Prostate gland (tissue), 2 donors: ENCODE measurements around the gene FBXW12. TPM values are rescaled to one million over a fixed set of nuclear protein-coding genes. Genes with fewer than 3 reads are reported as not detected.

ENCODE experiments used
- DNase-seq: peaks from one replicate; pipeline ENCODE4 v3.0.0-alpha.2; 2019; ENCODE audit warnings: low spot score
- H3K27ac ChIP-seq, 2 donors: fragments of 200-600 bp; sonication (generic); 2 replicates each; pipeline ENCODE4 v1.5.1; 2017 to 2019
- H3K27me3 ChIP-seq: fragments of 200-600 bp; sonication (generic); replicated peaks from 2 replicates; pipeline ENCODE4 v1.5.1; 2019; ENCODE audit not compliant: insufficient read depth
- H3K36me3 ChIP-seq, 2 donors: fragments of 200-600 bp; sonication (generic); 1 replicate in 1 of 2; 2 replicates in 1 of 2; pipeline versions ENCODE4 v1.5.1 to v1.8.1; 2017 to 2019
- H3K4me1 ChIP-seq: fragments of 200-600 bp; sonication (generic); replicated peaks from 2 replicates; pipeline ENCODE4 v1.5.1; 2019
- H3K4me3 ChIP-seq, 2 donors: fragments of 200-600 bp; sonication (generic); 2 replicates each; pipeline ENCODE4 v1.5.1; 2017 to 2019
- H3K9me3 ChIP-seq: fragments of 200-600 bp; sonication (generic); 2 replicates; pipeline ENCODE4 v1.5.1; 2017
- POLR2A ChIP-seq: fragments of 450-650 bp; IDR thresholded peaks from one replicate; pipeline ENCODE4 v1.6.1; 2016; ENCODE audit warnings: antibody characterized with exemption, mild to moderate bottlenecking
- POLR2AphosphoS5 ChIP-seq: sonication (generic); formaldehyde crosslinking; IDR thresholded peaks from one replicate; pipeline ENCODE4 v1.6.1; 2017; ENCODE audit warnings: antibody characterized with exemption
- WGBS: methylation state at CpG from one replicate; pipeline ENCODE4 v1.1.5; 2018; 5-methylcytosine and 5-hydroxymethylcytosine counted together
- intact Hi-C: fragments of 100-400 bp; cut with DNase I; formaldehyde crosslinking; loops from one replicate; pipeline ENCODE4 v1.14.2; 2022
- total RNA-seq, 2 donors: library from RNA; depleted of rRNA; stranded (reverse); fragments of >200 nt; gene quantifications; one replicate each; pipeline ENCODE4 v1.1.0, GENCODE V29; 2016
- TF ChIP-seq, protein P1 (sequence below), 4 experiments: fragments of 200-600 bp in 2 of 4; fragments of 450-650 bp in 2 of 4; sonication (generic) in 2 of 4; IDR thresholded peaks; 1 replicate in 3 of 4; 2 replicates in 1 of 4; pipeline ENCODE4 v1.5.1; 2016 to 2019; ENCODE audit warnings: antibody characterized with exemption in 4 of 4, mild to moderate bottlenecking in 2 of 4, moderate library complexity in 2 of 4

Gene FBXW12
- total RNA-seq, 2 donors from 2014 or later: 0.68 TPM; not detected in 1

DNA sequence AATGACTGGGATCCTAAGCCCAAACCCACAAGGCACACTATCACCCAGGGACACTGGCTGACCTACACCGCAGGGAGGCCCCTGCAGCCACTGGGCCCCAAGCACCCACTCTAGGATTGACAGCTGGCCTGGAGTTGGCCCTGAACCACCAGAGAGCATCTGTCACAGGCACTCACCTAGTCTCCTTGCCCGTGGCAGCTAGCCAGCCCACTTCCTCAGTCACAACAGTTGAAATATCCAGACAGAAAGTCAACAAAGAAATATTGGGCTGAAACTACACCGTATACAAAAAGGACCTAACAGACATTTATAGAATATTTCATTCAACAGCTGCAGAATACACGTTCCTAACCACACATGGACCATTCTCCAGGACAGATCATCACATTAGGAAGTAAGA lies 33.4 kb upstream of the FBXW12 start:
- Histone ChIP-seq H3K27me3 (no peaks in the 10 kb centered on the region), H3K36me3 (no peaks in the 10 kb centered on the region), H3K27ac (no peak overlapping the region), H3K4me3 (no peak overlapping the region), H3K9me3 (no peaks in the 10 kb centered on the region), H3K4me1 (no peaks in the 10 kb centered on the region)
- intact Hi-C loops: no loop called here
- TF ChIP-seq POLR2A (no peak), POLR2AphosphoS5 (no peak)
- TF ChIP-seq, protein P1, sequence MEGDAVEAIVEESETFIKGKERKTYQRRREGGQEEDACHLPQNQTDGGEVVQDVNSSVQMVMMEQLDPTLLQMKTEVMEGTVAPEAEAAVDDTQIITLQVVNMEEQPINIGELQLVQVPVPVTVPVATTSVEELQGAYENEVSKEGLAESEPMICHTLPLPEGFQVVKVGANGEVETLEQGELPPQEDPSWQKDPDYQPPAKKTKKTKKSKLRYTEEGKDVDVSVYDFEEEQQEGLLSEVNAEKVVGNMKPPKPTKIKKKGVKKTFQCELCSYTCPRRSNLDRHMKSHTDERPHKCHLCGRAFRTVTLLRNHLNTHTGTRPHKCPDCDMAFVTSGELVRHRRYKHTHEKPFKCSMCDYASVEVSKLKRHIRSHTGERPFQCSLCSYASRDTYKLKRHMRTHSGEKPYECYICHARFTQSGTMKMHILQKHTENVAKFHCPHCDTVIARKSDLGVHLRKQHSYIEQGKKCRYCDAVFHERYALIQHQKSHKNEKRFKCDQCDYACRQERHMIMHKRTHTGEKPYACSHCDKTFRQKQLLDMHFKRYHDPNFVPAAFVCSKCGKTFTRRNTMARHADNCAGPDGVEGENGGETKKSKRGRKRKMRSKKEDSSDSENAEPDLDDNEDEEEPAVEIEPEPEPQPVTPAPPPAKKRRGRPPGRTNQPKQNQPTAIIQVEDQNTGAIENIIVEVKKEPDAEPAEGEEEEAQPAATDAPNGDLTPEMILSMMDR (IDR thresholded peaks at IDR 0.05): no peak
- 36% methylated on average over 4 of the region's 4 CpGs for WGBS
- DNase-seq: no peak

DNA sequence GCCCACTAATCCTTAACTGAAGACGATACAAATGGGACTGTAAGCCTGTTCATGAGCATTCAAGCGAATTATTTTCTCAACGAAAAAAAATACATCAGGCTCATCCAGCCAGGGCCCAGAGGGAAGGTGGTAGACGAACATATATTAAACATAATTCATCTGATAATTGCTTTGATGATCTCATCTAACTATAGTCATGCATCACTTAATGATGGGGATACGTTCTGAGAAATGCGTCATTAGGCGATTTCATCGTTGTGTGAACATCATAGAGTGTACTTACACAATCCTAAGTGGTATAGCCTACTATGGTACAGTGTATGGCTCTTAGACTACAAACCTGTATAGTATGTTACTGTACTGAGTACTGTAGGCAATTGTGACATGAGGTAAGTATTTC lies 28.6 kb upstream of the FBXW12 start:
- DNase-seq: no peak
- TF ChIP-seq, protein P1 (IDR thresholded peaks at IDR 0.05): no peak
- TF ChIP-seq POLR2AphosphoS5: no peak
- TF ChIP-seq POLR2A: no peak
- Histone ChIP-seq H3K9me3 (no peaks in the 10 kb centered on the region), H3K36me3 (no peaks in the 10 kb centered on the region), H3K4me1 (no peaks in the 10 kb centered on the region), H3K27ac (no peak overlapping the region), H3K4me3 (no peak overlapping the region), H3K27me3 (no peaks in the 10 kb centered on the region)
- 94% methylated on average over 8 of the region's 8 CpGs for WGBS
- intact Hi-C loops: no loop called here

DNA sequence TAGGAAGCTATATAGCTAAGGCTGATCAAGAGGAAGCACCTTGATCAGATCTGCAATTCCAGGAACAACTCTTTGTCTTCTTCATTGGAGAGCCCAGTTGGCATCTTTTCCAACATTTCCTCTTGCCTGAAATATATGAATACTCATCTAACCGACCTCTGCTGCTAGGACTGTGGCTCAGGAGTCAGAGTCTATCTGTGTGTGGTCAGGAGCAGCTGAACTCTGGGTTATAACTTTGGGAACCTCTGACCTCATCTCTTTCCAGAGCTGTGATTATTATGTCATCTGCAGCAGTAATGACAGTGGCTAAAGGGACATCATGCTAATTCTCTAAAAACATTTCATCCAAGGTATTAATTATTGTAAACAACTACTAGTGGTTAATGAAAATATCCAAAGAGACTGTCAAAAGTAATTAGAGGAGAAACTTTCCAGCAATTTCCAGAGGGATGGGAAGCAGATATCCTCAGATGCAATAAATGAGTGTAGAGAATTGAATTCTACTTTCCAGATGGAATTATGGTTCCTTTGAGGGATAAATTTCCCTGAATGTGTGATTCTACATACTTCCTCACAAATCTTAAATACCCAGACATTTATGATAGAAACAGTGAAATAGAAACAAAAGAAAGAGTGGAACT lies 27.0 kb upstream of the FBXW12 start:
- Histone ChIP-seq H3K9me3 (no peaks in the 10 kb centered on the region), H3K27ac (no peak overlapping the region), H3K36me3 (no peaks in the 10 kb centered on the region), H3K4me1 (no peaks in the 10 kb centered on the region), H3K4me3 (no peak overlapping the region), H3K27me3 (no peaks in the 10 kb centered on the region)
- 46% methylated on average over 1 of the region's 1 CpG for WGBS
- no peak for DNase-seq
- TF ChIP-seq POLR2AphosphoS5: no peak
- TF ChIP-seq, protein P1 (IDR thresholded peaks at IDR 0.05): no peak
- TF ChIP-seq POLR2A: no peak
- intact Hi-C loops: no loop called here

DNA sequence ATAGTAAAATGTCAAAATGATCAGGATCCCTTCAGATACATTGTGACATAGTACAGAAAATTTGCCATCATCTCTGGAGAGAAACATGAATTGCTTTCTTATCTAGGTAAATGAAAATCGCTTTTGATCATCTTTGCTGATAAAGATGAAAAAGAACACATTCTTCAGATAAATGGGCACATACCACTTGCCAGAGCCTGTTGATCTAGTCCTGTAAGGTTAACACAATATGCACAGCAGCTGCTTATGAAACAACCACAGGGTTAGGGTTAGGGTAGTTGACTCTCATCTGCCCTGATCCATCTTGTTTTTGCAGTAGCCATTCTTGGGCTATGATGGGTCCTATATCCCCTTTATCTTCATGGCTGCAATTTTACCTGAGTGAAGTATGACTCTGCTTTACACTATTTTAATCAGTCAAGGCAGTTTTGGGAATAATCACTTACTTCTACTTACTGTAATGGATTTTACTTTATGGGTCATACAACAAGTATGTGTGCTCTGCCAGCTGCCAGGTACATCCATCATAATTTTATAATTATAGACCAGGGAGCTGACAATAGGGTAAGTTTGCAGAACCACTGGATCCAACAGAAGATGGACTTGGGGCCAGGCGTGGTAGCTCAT lies 26.0 kb upstream of the FBXW12 start:
- Histone ChIP-seq H3K36me3 (no peaks in the 10 kb centered on the region), H3K27me3 (no peaks in the 10 kb centered on the region), H3K9me3 (no peaks in the 10 kb centered on the region), H3K4me3 (no peak overlapping the region), H3K4me1 (no peaks in the 10 kb centered on the region), H3K27ac (no peak overlapping the region)
- TF ChIP-seq POLR2A: no peak
- no peak for TF ChIP-seq POLR2AphosphoS5
- TF ChIP-seq, protein P1 (IDR thresholded peaks at IDR 0.05): no peak
- no peak for DNase-seq
- intact Hi-C loops: no loop called here
- WGBS: 69% methylated on average over 2 of the region's 2 CpGs

DNA sequence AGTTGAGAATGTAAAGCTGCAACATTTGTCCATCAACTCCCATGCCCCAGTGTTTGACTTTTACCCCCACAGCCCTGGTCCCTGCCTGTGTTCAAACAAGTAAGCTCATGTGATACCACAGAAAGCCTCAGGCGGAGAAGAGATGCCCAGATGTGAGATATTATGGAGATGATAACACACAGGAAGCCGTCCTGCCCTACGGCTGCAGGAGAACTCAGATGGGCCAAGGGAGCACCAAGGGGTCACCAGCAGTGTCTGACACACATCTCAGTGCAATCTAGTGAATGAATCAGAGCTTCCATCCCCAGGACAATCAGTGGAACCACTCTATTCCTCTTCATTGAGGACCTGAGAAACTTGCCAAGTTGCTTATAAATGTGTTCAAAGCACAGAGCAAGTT lies 24.5 kb upstream of the FBXW12 start:
- Histone ChIP-seq H3K36me3 (no peaks in the 10 kb centered on the region), H3K27me3 (no peaks in the 10 kb centered on the region), H3K4me1 (no peaks in the 10 kb centered on the region), H3K9me3 (no peaks in the 10 kb centered on the region), H3K27ac (no peak overlapping the region), H3K4me3 (no peak overlapping the region)
- TF ChIP-seq POLR2A: no peak
- TF ChIP-seq POLR2AphosphoS5: no peak
- 88% methylated on average over 3 of the region's 3 CpGs for WGBS
- no peak for DNase-seq
- intact Hi-C loops: no loop called here
